ENCODE results near the gene SLC8A3.

Gene SLC8A3

GRCh38 chr14:70121521-70121920 lies 67.2 kb downstream of the SLC8A3 start:
- peak; percentile 47 for DNase-seq (ENCODE audit: low read depth, low spot score)

- no peak for DNase-seq (ENCODE audit: low read depth, low spot score)
Observed at GRCh38 chr14:70118064-70118463, 70.7 kb downstream of the SLC8A3 start.

DNA sequence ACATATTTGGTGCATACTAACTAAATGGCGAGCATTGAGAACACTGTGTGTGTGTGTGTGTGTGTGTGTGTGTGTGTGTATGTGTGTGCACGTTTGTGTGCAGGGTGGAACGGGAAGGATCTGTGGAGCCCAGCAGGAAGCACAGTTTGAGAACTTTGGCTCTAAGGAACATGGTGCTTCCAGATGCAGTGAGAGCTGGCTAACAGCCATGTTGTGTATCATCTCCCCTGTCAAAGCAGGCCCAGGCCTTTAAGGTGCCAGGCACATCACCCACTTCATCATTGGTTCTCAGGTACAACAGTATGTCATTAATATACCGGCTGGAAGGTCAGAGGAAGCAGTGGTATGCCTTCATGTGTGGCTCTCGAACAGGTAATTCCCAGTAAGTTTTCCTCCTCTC lies 72.5 kb downstream of the SLC8A3 start:
- DNase-seq (ENCODE audit: low read depth, low spot score): no peak

- no peak for DNase-seq (ENCODE audit: low read depth, low spot score)
Observed at GRCh38 chr14:70114621-70115156, 74.1 kb downstream of the SLC8A3 start.

DNA sequence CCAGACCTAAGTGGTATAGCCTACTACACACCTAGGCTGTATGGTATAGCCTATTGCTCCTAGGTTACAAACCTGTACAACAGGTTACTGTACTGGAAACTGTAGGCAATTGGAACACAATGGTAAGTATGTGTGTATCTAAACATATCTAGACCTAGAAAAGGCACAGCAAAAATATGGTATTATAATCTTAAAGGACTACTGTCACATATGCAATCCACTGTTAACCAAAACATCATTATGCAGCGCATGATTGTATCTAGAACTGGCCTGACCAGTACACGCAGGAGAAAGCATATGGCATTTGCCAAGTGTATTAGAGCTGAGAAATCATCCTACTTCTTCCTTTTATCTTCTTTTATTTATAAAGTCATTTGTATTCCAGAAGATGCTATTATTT lies 75.5 kb downstream of the SLC8A3 start:
- no peak for DNase-seq (ENCODE audit: low read depth, low spot score)

GRCh38 chr14:70108419-70108818 lies 80.3 kb downstream of the SLC8A3 start:
- DNase-seq (ENCODE audit: low read depth, low spot score): no peak

- no peak for DNase-seq (ENCODE audit: low read depth, low spot score)
Observed at GRCh38 chr14:70107309-70107708, 81.4 kb downstream of the SLC8A3 start.

GRCh38 chr14:70100071-70100470 lies 88.7 kb downstream of the SLC8A3 start:
- DNase-seq (ENCODE audit: low read depth, low spot score): no peak

GRCh38 chr14:70098250-70098809 lies 90.4 kb downstream of the SLC8A3 start:
- no peak for DNase-seq (ENCODE audit: low read depth, low spot score)

DNA sequence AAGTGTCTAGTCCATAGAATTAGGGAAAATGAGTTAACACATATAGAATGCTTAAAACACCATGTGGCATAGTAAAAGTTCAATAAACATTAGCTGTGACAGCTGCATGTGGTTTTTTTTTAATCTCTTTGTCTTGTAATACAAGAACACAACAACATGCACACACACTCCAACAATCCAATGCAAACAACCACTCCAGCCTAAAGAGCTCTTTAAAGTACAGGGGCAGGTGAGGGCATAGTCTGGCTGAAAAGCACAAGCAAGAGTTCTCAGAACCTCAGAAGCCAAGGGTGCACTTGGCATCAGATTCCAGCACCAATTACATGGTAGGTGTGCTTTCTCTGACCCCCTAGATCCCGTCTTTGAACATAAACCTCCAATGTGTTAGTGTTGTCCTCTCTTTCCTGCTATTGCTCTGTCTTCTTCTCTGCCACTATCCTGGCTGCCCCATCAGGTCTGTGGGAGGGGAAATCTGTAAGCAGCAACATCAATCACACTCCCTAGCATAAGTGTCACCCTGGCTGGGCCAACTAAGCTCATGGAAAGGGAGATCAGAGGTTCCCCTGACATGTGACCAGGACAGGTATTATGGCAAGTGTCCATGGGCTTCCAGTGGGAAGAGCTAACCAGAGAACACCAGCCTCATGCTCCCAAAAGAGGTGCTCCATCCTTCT lies 91.0 kb downstream of the SLC8A3 start:
- DNase-seq (ENCODE audit: low read depth, low spot score): no peak

- no peak for DNase-seq (ENCODE audit: low read depth, low spot score)
Observed at GRCh38 chr14:70096866-70097265, 91.9 kb downstream of the SLC8A3 start.

GRCh38 chr14:70094631-70095030 lies 94.1 kb downstream of the SLC8A3 start:
- no peak for DNase-seq (ENCODE audit: low read depth, low spot score)

DNA sequence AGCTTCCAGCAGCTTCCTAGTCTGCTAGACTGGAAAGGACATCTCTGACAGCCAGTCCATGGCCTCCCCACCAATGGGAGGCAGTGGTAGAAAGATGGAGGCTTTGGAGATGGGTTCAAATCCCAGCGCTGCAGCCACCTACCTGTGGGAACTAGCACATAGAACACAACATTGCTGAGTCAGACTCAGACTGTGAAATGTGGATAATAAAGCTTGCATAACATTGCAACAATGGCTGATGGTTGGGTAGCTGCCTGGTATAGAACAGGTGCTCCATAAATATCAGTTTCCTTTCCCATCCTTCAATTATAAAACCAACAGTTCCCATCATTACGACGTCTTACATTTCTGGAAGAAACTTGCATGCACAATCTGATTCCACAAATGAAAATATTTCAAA lies 94.6 kb downstream of the SLC8A3 start:
- DNase-seq (ENCODE audit: low read depth, low spot score): no peak

- DNase-seq (ENCODE audit: low read depth, low spot score): no peak
Observed at GRCh38 chr14:70093156-70093555, 95.6 kb downstream of the SLC8A3 start.

GRCh38 chr14:70087380-70087697 lies 101.4 kb downstream of the SLC8A3 start:
- DNase-seq (ENCODE audit: low read depth, low spot score): no peak

- no peak for DNase-seq (ENCODE audit: low read depth, low spot score)
Observed at GRCh38 chr14:70086685-70087379, 101.9 kb downstream of the SLC8A3 start.

DNA sequence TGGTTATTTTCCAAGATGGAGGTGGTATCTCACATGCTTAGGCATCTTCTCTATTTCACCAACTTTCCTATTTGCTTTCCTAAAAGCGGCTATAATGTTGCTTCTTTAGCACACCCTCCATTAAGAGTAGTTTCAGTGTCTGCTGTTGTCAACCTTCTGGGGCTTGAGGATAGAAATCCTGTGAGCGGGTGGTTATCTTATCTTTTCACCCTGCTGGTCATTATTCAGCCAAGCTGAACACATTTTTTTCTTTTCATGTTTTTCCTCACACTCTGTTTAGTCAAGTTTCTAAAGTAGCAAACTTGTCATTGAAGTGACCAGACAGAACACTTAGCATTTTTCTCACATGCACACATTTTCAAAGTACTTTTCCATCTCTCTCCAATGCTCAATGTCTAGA lies 104.5 kb downstream of the SLC8A3 start:
- DNase-seq (ENCODE audit: low read depth, low spot score): no peak

DNA sequence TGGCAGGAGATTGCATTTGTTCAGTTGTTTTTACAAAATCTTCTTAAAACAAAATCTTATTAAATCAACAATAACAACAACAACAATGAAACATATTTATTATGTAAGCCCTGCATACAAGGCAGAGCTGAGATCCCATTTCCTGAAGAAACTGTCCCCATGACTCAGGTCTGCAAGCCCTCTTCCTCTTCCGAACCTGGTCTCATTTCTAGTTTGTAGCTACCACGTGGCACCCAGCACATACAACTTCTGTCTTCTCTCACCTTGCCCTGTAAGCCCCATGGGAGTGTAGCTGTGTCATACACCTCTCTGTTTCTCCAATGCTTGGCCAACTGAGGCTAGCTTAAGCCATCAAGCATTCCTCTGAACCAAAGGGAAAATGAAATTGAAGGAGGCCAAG lies 106.4 kb downstream of the SLC8A3 start:
- DNase-seq (ENCODE audit: low read depth, low spot score): no peak

DNA sequence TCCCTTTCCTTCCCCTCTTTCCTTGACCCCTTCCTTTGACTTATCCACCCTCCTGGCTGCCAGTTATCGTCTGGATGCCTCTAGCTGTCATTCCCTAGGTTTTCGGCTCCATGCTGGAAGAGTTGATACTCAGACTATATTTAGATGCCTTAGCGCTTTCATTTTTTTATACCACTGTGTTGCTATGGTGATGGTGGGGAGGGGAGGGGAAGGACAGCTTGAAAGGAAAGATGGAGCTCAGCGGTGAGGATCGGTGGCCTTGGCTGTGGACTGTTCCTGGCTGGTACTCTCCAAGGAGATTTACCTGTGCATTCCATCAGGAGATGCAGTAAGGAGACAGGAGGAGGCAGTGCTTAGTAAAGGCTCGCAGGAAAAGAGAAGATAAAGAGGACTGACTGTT lies 108.7 kb downstream of the SLC8A3 start:
- DNase-seq (ENCODE audit: low read depth, low spot score): no peak

- DNase-seq (ENCODE audit: low read depth, low spot score): no peak
Observed at GRCh38 chr14:70078329-70078728, 110.4 kb downstream of the SLC8A3 start.

GRCh38 chr14:70077720-70078119 lies 111.0 kb downstream of the SLC8A3 start:
- no peak for DNase-seq (ENCODE audit: low read depth, low spot score)

DNA sequence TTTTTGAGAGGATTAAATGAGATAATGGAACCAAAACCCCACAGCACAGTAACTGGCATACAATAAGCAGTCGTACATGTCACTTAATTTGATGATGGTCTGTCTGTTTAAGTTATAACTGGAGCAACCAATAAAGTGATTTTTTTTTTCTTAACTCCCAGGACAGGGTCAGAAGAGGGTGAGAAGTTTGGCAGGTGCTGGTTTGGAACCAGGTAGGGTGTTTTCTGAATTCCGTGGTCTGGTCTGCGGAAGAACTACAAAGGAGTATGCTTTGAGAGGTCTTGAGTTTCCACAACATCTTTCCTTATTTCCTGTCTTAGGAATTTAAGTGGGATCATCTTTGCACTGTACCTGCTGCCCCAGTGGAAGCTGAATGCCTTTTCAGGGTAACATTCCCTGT lies 111.7 kb downstream of the SLC8A3 start:
- no peak for DNase-seq (ENCODE audit: low read depth, low spot score)

GRCh38 chr14:70073924-70074566 lies 114.7 kb downstream of the SLC8A3 start:
- no peak for DNase-seq (ENCODE audit: low read depth, low spot score)

All from iPS DF 19.7 (cell line).